GM23338 (cell line): ENCODE measurements around the gene MRO. TPM values are rescaled to one million over a fixed set of nuclear protein-coding genes. Genes with fewer than 3 reads are reported as not detected.

Experiments used
- ATAC-seq: fragments of 200-7000 bp; cut with Tn5 transposase; 3 replicates; pipeline ENCODE4 v1.9.1; 2020
- DNase-seq: peaks from one replicate; pipeline ENCODE4 v3.0.0-alpha.2; 2015; ENCODE audit warnings: low spot score
- H2AFZ ChIP-seq: fragments of 200-600 bp; sonication (generic); 2 replicates; pipeline ENCODE4 v1.8.0; 2016; ENCODE audit warnings: antibody characterized with exemption, mild to moderate bottlenecking, moderate library complexity
- H3F3A ChIP-seq: fragments of 200-600 bp; sonication (generic); replicated peaks from 2 replicates; pipeline ENCODE4 v1.8.0; 2017; ENCODE audit warnings: antibody characterized with exemption, mixed run types, low read depth
- H3K27ac ChIP-seq: fragments of 200-600 bp; sonication (generic); 2 replicates; pipeline ENCODE4 v1.6.1; 2016; ENCODE audit warnings: low read depth
- H3K27me3 ChIP-seq: fragments of 200-600 bp; sonication (generic); 2 replicates; pipeline ENCODE4 v1.8.0; 2016; ENCODE audit warnings: mild to moderate bottlenecking, mixed run types, moderate library complexity; ENCODE audit not compliant: insufficient read depth
- H3K36me3 ChIP-seq: fragments of 200-600 bp; sonication (generic); 2 replicates; pipeline ENCODE4 v1.8.0; 2016; ENCODE audit warnings: mild to moderate bottlenecking; ENCODE audit not compliant: insufficient read depth
- H3K4me1 ChIP-seq: fragments of 200-600 bp; sonication (generic); 2 replicates; pipeline ENCODE4 v1.8.0; 2016; ENCODE audit warnings: mild to moderate bottlenecking, moderate library complexity; ENCODE audit not compliant: insufficient read depth
- H3K4me2 ChIP-seq: fragments of 200-600 bp; sonication (generic); 2 replicates; pipeline ENCODE4 v1.7.1; 2017; ENCODE audit warnings: mixed run types
- H3K4me3 ChIP-seq: fragments of 200-600 bp; sonication (generic); 2 replicates; pipeline ENCODE4 v1.6.1; 2016; ENCODE audit warnings: mixed run types
- H3K79me2 ChIP-seq: fragments of 200-600 bp; sonication (generic); replicated peaks from 2 replicates; pipeline ENCODE4 v1.8.0; 2017; ENCODE audit warnings: mild to moderate bottlenecking; ENCODE audit not compliant: insufficient read depth
- H3K9me2 ChIP-seq: fragments of 200-600 bp; sonication (generic); 2 replicates; pipeline ENCODE4 v1.8.0; 2017; ENCODE audit not compliant: insufficient read depth
- H4K20me1 ChIP-seq: fragments of 200-600 bp; sonication (generic); replicated peaks from 2 replicates; pipeline ENCODE4 v1.8.0; 2017; ENCODE audit warnings: mild to moderate bottlenecking; ENCODE audit not compliant: insufficient read depth
- H3K27ac Mint-ChIP-seq: 2 replicates; pipeline ENCODE4 v1.8.0; 2020; ENCODE audit warnings: inconsistent platforms, mild to moderate bottlenecking, moderate library complexity, mixed read lengths
- H3K27me3 Mint-ChIP-seq: 3 replicates; pipeline ENCODE4 v1.8.0; 2022; ENCODE audit warnings: low read depth, mild to moderate bottlenecking, moderate library complexity, mixed read lengths, inconsistent platforms; ENCODE audit not compliant: insufficient read depth, poor library complexity
- H3K36me3 Mint-ChIP-seq: 3 replicates; pipeline ENCODE4 v1.8.0; 2021; ENCODE audit warnings: low read depth, mild to moderate bottlenecking, inconsistent platforms, moderate library complexity, mixed read lengths
- H3K4me1 Mint-ChIP-seq: 3 replicates; pipeline ENCODE4 v1.8.0; 2020; ENCODE audit warnings: mild to moderate bottlenecking, inconsistent platforms, mixed read lengths
- H3K4me3 Mint-ChIP-seq: 3 replicates; pipeline ENCODE4 v1.8.0; 2021; ENCODE audit warnings: moderate library complexity, mild to moderate bottlenecking, inconsistent platforms, mixed read lengths
- H3K9me3 Mint-ChIP-seq: 3 replicates; pipeline ENCODE4 v1.8.0; 2020; ENCODE audit warnings: moderate library complexity, mild to moderate bottlenecking, inconsistent platforms, mixed read lengths
- CREB1 ChIP-seq: fragments of 250-450 bp; sonication (Bioruptor Pico); IDR thresholded peaks from 2 replicates; pipeline ENCODE4 v1.5.0; 2020; ENCODE audit warnings: low read depth, mild to moderate bottlenecking, moderate library complexity
- EZH2 ChIP-seq: fragments of 200-600 bp; sonication (generic); IDR thresholded peaks from one replicate; pipeline ENCODE4 v1.8.0; 2017; ENCODE audit warnings: antibody characterized with exemption, mild to moderate bottlenecking, low read depth; ENCODE audit not compliant: unreplicated experiment
- EZH2phosphoT487 ChIP-seq: fragments of 200-600 bp; sonication (generic); IDR thresholded peaks from one replicate; pipeline ENCODE4 v1.8.1; 2018; ENCODE audit warnings: antibody characterized with exemption; ENCODE audit not compliant: unreplicated experiment
- JUNB ChIP-seq: IDR thresholded peaks from one replicate; pipeline ENCODE4 v1.6.1; 2016; ENCODE audit warnings: antibody characterized with exemption; ENCODE audit not compliant: unreplicated experiment
- NANOG ChIP-seq: IDR thresholded peaks from 2 replicates; pipeline ENCODE4 v1.6.1; 2016; ENCODE audit warnings: antibody characterized with exemption, borderline replicate concordance
- POLR2AphosphoS5 ChIP-seq: IDR thresholded peaks from 2 replicates; pipeline ENCODE4 v1.6.1; 2016; ENCODE audit warnings: antibody characterized with exemption, low read depth
- STAT1 ChIP-seq: IDR thresholded peaks from one replicate; pipeline ENCODE4 v1.6.1; 2016; ENCODE audit warnings: antibody characterized with exemption; ENCODE audit not compliant: unreplicated experiment
- ZNF114 ChIP-seq: fragments of 250-450 bp; sonication (Bioruptor Pico); IDR thresholded peaks from 2 replicates; pipeline ENCODE4 v1.5.0; 2020; ENCODE audit warnings: mild to moderate bottlenecking, moderate library complexity
- ZNF331 ChIP-seq: fragments of 250-450 bp; sonication (Bioruptor Pico); IDR thresholded peaks from 2 replicates; pipeline ENCODE4 v1.5.0; 2020; ENCODE audit warnings: low read depth, mild to moderate bottlenecking, moderate library complexity
- polyA plus RNA-seq: library from polyadenylated mRNA; unstranded; fragments of >200 nt; fragmentation: Nextera tagmentation; extraction: Ambion mirVana; gene quantifications from 2 replicates; pipeline ENCODE4 v1.2.1, GENCODE V29; 2016
- total RNA-seq: library from RNA; depleted of rRNA; stranded (reverse); fragments of >200 nt; shearing (Covaris generic); gene quantifications from 2 replicates; pipeline ENCODE4 v1.2.3, GENCODE V29; 2014
- TF ChIP-seq, protein P1 (sequence below): IDR thresholded peaks from one replicate; pipeline ENCODE4 v1.6.1; 2018; ENCODE audit warnings: antibody characterized with exemption; ENCODE audit not compliant: unreplicated experiment
- TF ChIP-seq, protein P2 (sequence below): fragments of 250-450 bp; sonication (Bioruptor Pico); IDR thresholded peaks from 2 replicates; pipeline ENCODE4 v1.5.0; 2020; ENCODE audit warnings: mild to moderate bottlenecking, moderate library complexity
- TF ChIP-seq, protein P3 (sequence below), 2 experiments: fragments of 200-600 bp in 1 of 2; sonication (generic) in 1 of 2; conservative IDR thresholded peaks; 2 replicates each; pipeline versions ENCODE4 v1.5.1 to v1.6.1; 2016 to 2017; ENCODE audit warnings: antibody characterized with exemption in 2 of 2, low read depth in 2 of 2, mild to moderate bottlenecking in 2 of 2, moderate library complexity in 1 of 2
- TF ChIP-seq, protein P4 (sequence below): IDR thresholded peaks from 2 replicates; pipeline ENCODE4 v1.6.1; 2016; ENCODE audit warnings: antibody characterized with exemption

Gene MRO
- total and polyA plus RNA-seq, 2 experiments from 2014 or later, result 0.78 to 0.80 TPM

DNA sequence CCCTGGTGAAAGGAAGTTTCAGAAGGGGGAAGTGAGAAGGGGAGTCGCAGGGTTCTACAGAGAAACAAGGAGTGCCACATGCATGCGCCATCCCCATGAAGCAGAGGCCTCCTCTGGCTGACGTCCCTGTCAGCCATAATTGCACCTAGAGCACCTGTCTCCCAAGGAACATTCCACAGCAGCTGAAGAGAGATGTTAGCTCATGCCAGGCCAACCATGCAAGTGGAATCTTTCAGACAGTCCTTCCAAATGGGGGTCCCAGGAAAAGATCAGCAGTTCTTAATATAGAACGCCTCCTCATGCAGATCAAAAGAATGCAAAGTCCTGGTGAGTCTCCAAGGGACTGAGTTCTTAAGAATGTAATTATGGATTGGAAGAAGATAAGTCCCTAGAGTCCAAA lies 29.6 kb downstream of the MRO start:
- Mint-ChIP-seq H3K4me3 (no peak overlapping the region), H3K27me3 (peaks cover 3% of the 10 kb centered on the region)
- TF ChIP-seq, protein P1, sequence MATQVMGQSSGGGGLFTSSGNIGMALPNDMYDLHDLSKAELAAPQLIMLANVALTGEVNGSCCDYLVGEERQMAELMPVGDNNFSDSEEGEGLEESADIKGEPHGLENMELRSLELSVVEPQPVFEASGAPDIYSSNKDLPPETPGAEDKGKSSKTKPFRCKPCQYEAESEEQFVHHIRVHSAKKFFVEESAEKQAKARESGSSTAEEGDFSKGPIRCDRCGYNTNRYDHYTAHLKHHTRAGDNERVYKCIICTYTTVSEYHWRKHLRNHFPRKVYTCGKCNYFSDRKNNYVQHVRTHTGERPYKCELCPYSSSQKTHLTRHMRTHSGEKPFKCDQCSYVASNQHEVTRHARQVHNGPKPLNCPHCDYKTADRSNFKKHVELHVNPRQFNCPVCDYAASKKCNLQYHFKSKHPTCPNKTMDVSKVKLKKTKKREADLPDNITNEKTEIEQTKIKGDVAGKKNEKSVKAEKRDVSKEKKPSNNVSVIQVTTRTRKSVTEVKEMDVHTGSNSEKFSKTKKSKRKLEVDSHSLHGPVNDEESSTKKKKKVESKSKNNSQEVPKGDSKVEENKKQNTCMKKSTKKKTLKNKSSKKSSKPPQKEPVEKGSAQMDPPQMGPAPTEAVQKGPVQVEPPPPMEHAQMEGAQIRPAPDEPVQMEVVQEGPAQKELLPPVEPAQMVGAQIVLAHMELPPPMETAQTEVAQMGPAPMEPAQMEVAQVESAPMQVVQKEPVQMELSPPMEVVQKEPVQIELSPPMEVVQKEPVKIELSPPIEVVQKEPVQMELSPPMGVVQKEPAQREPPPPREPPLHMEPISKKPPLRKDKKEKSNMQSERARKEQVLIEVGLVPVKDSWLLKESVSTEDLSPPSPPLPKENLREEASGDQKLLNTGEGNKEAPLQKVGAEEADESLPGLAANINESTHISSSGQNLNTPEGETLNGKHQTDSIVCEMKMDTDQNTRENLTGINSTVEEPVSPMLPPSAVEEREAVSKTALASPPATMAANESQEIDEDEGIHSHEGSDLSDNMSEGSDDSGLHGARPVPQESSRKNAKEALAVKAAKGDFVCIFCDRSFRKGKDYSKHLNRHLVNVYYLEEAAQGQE, result no peak
- TF ChIP-seq EZH2, result no peak
- TF ChIP-seq NANOG, result no peak
- TF ChIP-seq ZNF114, result no peak
- TF ChIP-seq POLR2AphosphoS5, result no peak
- no peak for TF ChIP-seq EZH2phosphoT487
- TF ChIP-seq, protein P2, sequence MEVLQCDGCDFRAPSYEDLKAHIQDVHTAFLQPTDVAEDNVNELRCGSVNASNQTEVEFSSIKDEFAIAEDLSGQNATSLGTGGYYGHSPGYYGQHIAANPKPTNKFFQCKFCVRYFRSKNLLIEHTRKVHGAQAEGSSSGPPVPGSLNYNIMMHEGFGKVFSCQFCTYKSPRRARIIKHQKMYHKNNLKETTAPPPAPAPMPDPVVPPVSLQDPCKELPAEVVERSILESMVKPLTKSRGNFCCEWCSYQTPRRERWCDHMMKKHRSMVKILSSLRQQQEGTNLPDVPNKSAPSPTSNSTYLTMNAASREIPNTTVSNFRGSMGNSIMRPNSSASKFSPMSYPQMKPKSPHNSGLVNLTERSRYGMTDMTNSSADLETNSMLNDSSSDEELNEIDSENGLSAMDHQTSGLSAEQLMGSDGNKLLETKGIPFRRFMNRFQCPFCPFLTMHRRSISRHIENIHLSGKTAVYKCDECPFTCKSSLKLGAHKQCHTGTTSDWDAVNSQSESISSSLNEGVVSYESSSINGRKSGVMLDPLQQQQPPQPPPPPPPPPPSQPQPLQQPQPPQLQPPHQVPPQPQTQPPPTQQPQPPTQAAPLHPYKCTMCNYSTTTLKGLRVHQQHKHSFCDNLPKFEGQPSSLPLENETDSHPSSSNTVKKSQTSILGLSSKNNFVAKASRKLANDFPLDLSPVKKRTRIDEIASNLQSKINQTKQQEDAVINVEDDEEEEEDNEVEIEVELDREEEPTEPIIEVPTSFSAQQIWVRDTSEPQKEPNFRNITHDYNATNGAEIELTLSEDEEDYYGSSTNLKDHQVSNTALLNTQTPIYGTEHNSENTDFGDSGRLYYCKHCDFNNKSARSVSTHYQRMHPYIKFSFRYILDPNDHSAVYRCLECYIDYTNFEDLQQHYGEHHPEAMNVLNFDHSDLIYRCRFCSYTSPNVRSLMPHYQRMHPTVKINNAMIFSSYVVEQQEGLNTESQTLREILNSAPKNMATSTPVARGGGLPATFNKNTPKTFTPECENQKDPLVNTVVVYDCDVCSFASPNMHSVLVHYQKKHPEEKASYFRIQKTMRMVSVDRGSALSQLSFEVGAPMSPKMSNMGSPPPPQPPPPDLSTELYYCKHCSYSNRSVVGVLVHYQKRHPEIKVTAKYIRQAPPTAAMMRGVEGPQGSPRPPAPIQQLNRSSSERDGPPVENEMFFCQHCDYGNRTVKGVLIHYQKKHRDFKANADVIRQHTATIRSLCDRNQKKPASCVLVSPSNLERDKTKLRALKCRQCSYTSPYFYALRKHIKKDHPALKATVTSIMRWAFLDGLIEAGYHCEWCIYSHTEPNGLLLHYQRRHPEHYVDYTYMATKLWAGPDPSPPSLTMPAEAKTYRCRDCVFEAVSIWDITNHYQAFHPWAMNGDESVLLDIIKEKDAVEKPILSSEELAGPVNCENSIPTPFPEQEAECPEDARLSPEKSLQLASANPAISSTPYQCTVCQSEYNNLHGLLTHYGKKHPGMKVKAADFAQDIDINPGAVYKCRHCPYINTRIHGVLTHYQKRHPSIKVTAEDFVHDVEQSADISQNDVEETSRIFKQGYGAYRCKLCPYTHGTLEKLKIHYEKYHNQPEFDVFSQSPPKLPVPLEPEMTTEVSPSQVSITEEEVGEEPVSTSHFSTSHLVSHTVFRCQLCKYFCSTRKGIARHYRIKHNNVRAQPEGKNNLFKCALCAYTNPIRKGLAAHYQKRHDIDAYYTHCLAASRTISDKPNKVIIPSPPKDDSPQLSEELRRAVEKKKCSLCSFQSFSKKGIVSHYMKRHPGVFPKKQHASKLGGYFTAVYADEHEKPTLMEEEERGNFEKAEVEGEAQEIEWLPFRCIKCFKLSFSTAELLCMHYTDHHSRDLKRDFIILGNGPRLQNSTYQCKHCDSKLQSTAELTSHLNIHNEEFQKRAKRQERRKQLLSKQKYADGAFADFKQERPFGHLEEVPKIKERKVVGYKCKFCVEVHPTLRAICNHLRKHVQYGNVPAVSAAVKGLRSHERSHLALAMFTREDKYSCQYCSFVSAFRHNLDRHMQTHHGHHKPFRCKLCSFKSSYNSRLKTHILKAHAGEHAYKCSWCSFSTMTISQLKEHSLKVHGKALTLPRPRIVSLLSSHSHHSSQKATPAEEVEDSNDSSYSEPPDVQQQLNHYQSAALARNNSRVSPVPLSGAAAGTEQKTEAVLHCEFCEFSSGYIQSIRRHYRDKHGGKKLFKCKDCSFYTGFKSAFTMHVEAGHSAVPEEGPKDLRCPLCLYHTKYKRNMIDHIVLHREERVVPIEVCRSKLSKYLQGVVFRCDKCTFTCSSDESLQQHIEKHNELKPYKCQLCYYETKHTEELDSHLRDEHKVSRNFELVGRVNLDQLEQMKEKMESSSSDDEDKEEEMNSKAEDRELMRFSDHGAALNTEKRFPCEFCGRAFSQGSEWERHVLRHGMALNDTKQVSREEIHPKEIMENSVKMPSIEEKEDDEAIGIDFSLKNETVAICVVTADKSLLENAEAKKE (CRISPR knock-in tag), result no peak
- TF ChIP-seq STAT1, result no peak
- TF ChIP-seq JUNB, result no peak
- TF ChIP-seq CREB1 (CRISPR knock-in tag), result no peak
- no peak for TF ChIP-seq ZNF331
- TF ChIP-seq, protein P3, sequence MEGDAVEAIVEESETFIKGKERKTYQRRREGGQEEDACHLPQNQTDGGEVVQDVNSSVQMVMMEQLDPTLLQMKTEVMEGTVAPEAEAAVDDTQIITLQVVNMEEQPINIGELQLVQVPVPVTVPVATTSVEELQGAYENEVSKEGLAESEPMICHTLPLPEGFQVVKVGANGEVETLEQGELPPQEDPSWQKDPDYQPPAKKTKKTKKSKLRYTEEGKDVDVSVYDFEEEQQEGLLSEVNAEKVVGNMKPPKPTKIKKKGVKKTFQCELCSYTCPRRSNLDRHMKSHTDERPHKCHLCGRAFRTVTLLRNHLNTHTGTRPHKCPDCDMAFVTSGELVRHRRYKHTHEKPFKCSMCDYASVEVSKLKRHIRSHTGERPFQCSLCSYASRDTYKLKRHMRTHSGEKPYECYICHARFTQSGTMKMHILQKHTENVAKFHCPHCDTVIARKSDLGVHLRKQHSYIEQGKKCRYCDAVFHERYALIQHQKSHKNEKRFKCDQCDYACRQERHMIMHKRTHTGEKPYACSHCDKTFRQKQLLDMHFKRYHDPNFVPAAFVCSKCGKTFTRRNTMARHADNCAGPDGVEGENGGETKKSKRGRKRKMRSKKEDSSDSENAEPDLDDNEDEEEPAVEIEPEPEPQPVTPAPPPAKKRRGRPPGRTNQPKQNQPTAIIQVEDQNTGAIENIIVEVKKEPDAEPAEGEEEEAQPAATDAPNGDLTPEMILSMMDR (conservative IDR thresholded peaks at IDR 0.05; ENCODE audit: low read depth in 2 of 2), result no peak
- TF ChIP-seq, protein P4, sequence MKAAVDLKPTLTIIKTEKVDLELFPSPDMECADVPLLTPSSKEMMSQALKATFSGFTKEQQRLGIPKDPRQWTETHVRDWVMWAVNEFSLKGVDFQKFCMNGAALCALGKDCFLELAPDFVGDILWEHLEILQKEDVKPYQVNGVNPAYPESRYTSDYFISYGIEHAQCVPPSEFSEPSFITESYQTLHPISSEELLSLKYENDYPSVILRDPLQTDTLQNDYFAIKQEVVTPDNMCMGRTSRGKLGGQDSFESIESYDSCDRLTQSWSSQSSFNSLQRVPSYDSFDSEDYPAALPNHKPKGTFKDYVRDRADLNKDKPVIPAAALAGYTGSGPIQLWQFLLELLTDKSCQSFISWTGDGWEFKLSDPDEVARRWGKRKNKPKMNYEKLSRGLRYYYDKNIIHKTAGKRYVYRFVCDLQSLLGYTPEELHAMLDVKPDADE, result no peak

More for the DNA sequence above, 29.6 kb downstream of the MRO start:
- Mint-ChIP-seq H3K9me3 (no peaks in the 10 kb centered on the region), H3K27ac (no peak overlapping the region), H3K4me1 (peaks cover 16% of the 10 kb centered on the region), H3K36me3 (no peaks in the 10 kb centered on the region)
- no peak overlapping the region for H3K4me3 ChIP-seq
- DNase-seq (no peak), ATAC-seq (no peak)
- no peak overlapping the region for H3K27ac ChIP-seq
- no peaks in the 10 kb centered on the region for H4K20me1 ChIP-seq
- no peaks in the 10 kb centered on the region for H3K27me3 ChIP-seq
- no peaks in the 10 kb centered on the region for H3K79me2 ChIP-seq
- no peaks in the 10 kb centered on the region for H3F3A ChIP-seq
- H3K36me3 ChIP-seq, result no peaks in the 10 kb centered on the region
- H3K4me1 ChIP-seq, result 0 out of 2 replicates have a peak, but pooled peaks cover 4% of the 10 kb centered on the region
- no peak overlapping the region for H3K4me2 ChIP-seq
- no peaks in the 10 kb centered on the region for H3K9me2 ChIP-seq
- H2AFZ ChIP-seq, result no peak overlapping the region
